Central memory CD4-positive, alpha-beta T cell (primary cell): Measurements from ENCODE around the gene DYSF.
A peak's percentile ranks its signal among the peaks of the same experiment; 100 is the strongest.

Experiments
- DNase-seq: peaks from one replicate; pipeline ENCODE4 v3.0.0; 2022

Gene DYSF

DNA sequence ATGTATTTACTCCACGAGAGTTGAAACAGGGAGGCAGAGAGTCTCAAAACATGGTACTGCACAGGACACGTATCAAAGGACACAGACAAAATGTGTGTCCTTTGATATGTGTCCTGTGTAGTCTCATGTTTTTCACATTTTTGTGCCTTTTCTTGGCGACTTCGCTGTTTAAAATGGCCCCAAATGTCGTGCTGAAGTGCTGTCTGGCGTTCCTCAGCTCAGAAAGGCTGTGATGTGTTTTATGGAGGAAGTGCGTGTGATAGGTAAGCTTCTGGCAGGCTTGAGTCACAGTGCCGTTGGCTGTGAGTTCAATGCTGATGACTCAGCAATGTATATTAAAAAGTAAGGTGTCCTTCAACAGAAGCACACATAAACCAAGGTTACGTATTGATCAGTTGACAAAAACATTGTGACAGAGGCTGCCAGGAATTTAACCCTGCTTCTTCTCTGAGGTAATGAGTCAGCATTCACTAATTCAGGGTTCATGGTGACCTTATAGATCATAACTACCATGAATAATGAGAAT, 78.2 kb downstream of the DYSF start:
- no peak for DNase-seq

DNA sequence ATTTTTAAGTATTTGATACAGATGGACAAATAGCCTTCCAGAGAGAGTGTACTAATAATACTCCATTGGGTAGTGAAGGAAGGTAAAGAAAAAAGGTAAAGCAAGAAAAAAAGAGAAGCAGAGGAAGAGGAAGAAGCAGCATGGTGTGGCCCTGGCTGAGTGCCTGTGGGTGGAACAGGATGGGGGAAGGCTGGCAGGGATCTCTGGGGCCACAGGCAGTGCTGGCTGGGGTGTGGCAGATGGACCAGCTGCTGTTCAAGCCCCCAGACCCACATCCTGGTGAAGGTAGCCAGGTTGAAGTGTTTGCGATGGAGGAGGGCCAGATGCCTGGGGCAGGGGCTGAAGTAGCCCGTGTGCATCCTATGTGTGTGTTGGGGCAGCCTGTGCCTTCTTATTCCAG, 79.0 kb downstream of the DYSF start:
- DNase-seq, result no peak

DNA sequence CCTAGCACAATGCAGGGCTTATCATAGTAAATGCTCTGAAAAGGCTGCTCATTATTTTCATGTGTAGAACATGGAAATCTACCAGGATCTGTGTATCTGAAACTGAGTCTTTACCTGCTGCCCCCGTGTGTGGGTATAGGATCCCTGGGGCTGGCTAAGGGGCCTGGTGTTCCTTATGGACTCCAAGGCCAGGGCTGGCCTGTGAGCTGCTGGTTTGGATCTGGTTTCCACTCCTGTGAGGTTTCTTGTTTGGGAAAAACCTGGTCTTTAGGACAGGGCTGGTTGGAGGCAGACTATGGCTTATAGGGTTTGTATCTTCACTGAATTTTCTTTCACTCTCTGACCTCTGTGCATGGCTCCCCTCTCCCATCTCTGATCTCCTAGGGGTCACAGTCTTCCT, 80.8 kb downstream of the DYSF start:
- DNase-seq, result no peak

DNA sequence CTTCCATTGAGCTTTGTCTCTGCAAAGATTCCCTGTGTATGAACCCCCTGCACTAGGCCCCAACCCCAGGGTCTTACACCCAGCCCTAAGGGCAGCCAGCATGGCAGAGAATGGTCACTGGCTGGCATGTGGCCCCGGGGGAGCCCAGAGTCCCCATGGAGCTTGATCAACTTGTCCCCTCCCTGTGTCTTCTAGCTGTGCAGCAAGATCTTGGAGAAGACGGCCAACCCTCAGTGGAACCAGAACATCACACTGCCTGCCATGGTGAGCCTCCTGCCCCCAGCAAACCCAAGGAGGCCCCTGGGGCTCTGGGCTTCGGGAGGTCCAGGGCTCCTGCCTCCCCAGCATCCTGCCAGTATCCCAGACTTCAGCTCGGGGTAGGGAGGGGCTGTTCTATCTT, 81.5 kb downstream of the DYSF start:
- no peak for DNase-seq

DNA sequence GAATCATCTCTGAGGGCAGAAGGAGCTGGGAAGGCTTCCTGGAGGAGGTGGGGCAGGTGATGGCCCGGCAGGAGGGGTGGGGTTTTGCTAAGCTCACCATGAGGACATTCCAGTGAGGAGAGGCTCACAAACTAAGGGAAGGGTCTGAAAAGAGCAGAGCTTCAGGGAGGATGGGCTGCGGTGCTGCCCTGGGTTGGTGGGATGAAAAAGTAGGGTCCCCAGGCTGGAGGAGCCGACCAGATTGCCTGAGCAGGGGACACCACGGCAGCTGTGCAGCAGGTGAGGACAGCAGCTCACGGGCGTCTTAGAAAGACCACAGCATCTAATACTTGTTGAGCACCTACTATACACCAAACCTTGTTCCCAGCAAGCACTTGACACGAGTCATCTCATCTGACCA, 82.2 kb downstream of the DYSF start:
- no peak for DNase-seq

DNA sequence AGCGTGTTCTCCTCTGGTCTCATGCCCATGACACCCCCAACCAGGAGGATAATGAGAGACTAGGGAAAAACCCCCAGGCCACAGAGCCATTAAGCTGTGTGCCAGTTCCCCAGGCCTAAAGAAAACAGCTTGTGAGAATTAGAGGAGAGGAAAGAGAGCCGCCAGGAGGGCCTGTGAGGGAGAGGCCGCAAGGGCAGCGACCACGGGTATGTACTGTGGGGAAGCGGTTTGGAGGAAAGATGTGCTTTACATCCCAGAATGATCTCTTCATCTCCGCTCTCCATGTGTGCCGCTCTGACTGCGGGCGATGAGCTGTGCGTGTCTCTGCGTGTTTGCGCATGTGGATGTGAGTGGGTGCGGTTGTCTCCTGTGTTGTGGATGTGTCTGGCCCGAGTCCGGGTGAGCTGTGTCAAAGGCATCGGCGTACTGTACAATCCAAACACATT, 82.9 kb downstream of the DYSF start:
- no peak for DNase-seq

DNA sequence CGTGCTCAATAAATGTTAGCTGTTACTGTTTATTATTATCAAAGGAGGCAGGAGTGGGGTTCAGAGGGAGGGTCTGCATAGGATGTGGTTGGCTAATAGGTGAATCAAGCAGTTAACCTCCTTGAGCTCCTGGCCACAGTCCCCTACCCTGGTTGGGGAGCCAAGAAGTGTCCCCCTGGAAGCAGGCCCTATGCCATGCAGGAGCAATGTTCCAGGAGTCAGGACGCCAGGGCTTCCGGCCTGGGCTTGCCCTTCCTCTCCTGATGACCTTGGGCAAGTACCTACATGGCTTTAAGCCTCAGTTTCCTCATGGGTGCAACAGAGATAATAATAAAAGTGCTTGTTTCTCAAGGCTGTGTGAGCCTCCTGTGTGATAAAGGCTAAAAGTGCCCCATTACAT, 84.9 kb downstream of the DYSF start:
- no peak for DNase-seq

DNA sequence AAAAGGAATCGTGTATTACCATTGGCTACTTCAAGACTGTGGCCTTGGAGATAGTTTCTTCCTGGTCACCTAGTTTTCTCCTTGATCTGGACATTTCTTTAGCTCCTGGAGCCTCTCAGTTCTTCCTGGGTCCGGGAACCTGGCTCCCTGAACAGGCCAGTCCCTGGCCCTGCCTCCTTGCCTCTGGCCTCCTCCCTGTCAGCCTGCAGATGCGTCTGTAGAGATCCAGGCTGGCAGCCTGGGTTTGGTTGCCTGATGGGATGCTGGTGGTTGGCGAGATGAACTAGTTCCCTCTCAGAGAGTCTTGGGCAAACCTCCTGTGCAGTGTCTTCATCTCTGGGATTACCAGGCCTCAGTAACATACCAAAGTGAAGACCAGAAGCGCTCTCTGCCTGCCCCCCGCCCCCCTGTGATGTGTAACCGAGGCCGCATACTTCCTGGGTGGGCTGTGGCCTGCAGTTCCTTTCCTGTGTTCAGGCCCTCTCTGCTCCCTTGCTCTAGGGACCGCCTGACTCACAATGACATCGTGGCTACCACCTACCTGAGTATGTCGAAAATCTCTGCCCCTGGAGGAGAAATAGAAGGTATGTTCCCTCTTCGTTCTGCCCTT, 85.4 kb downstream of the DYSF start:
- DNase-seq, result no peak

DNA sequence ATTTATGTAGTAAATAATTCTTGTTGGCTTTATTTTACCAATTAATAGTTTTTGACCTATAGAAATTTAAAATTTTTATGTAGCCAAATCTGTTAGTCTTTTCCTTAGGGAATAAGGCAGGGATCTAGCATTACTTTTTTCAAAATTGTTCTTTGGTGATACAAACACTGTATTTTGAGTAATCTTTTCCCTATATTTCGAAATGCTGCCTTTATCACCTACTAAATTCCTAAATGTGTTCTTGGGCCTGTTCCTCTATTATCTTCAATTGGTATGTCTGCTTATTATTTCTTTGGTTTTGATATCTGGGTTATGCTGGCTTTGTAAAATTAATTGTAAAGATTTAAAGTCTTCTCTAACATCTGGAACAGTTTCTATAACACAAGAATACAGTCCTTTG, 87.5 kb downstream of the DYSF start:
- no peak for DNase-seq

DNA sequence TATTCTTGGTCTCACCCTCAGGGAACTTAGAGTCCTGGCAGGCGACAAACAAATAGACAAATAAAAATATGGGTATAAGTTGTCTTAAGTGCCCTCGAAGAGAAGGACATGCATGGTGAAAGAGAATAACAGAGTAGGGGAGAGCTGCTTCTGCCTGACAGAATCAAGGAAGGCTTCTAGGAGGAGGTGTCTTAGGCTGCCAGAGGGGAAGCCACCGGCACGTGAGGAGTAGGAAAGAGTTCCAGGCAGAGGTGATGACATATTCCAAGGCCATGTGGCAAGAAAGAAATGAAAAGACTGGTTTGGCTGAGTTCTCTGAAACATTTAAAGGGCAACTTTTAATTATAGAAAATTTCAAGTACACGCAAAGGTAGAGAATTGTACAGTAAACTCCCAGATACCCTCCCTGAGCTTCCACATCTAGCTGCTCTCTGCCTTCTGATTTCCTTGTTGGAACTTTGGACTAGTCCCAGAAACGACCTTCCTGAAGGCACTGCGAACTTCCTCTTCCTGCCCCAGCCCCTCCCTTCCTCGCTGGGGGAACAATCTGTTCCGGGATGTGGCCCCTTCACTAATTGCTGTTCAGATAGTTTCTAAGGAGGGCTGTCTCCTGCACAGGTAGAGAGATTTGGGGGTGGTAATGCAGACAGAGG, 91.7 kb downstream of the DYSF start:
- DNase-seq, result no peak

DNA sequence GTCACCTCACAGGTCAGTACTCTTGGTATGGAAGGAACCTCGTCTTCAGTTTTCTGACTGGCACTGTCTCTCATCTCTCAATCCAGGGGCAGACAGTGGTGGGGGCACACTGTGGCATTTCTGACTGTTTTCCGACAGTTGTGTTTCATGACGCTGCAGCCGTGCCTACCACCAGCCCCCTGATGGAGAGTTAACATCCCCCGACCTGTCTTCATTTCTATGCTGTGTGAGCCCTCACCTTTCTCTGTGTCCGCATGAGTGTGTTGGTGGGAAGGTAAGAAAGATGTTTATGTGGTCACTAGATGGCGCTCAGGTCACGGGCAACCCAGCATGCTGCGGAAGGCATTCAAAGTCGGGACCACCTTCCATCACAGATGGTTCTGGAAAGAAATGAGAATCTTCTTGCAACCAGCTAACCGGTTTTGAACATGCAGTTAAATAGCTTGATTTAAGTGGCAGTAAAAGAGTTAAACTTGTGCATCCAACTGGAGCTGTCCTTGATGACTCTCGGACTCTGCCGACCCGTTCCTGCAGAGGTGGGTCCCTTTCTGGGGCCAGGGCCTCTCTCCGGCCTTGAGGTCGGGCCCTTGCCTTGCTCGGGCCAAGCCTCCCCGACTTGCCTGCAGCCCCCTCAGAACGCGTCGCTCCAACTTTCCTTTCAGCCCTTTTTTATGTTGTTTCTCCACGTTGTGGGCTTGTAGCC, 92.4 kb downstream of the DYSF start:
- DNase-seq, result peak; percentile 5

DNA sequence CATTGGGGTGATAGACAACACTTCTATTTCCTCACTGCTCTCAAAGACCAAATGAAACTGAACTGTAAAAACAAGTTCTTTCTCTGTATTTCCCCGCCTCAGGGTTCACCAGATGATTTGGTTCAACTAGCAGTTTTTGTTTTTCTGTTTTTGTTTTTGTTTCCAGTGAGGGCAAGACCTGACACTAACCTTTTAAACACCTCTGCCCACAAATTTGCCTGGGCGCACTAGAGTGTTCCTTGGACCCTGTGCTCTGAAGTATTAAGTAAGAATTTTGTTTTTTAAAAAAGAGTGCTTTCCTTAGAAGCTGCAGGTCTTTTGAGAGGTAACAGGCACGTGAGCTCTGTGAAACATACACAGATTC, 92.9 kb downstream of the DYSF start:
- DNase-seq, result no peak

DNA sequence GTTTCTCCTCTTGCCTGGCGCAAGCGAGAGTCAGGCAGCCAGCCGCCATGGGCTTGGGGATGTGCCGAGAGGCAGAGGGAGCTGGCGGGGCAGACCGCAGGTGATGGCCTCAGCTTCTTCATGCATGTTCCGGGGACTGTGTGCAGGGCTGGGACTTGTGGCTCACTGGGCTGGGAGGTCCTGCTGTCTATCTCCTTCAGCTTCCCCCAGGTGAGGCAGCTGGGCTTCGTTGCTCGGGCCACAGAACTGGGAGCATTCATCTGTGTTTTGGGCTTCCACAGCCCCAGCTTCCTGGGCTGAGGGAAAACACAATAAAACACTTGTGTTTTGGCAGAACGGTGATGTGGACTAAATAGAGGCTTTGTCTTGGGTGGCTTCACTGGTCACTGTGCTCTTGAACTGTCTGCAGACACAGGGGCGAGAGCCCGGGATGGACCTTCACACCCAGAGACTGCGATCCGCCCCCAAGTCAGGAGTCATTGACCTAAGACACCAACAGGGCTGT, 93.5 kb downstream of the DYSF start:
- DNase-seq, result no peak

DNA sequence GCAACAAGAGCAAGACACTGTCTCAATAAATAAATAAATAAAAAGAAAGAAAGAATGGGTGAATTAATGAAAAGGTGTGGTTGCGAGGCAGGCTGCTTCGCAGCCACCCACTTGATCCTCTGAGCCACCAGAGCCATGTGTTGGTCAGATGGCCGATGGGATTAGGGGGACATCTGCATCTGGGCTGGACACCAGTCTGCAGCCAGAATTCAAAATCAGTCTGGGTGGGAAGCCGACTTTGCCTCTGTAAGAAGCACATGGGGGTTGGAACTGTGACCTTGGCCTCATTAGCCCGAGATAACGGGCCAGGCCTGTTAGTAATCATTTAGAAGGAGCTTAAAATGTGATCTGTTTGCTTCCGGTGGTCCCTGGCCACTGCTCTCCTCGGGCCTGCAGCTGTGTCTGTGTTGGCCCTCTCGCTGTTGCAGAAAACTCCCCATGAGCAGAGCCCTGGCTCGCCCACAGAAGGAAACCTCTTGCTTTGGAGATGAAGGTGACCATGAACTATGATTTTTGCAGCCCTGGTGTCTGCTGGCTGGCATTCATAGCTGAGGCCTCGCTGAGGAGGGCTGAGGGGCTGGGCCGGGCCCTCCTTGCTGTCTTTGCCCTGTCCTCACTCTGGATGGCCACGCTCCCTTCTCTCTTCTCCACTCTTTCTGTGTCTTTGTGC, 94.4 kb downstream of the DYSF start:
- DNase-seq, result no peak

DNA sequence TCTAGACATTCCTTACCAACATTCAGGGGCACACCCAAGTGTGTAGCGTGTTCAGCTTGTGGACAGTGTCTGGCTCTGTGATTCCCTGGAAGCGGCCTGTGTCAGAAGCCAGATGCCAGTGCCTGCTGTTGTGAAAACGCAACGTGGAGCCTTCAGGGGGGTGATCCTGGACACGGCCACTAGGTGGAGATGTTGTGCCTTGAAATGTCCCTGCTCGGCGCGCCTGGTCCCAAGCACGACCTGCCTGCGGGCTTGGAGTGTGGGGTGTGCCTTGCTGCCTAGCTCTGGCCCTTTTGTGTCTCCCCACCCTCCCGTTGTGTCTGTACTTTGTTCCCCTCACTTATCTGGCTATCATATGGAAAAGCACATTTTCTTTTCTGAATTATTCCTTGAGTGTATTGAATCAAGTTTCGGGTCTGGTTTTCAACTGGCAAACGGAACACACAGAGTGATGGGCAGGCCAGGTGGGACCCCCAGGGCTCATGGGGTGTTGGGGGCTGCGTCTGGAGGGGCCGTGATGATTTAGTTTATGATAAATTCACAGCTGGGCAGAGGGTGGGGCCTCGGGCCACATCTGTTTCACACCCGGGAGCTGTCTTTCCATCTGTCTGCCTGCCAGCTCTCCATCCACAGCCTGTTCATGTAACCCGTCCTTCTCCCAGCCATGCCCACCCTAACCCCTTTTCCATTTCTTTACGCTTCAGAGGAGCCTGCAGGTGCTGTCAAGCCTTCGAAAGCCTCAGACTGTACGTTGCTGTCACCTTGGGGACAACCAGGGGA, 95.5 kb downstream of the DYSF start:
- DNase-seq, result peak; percentile 36

DNA sequence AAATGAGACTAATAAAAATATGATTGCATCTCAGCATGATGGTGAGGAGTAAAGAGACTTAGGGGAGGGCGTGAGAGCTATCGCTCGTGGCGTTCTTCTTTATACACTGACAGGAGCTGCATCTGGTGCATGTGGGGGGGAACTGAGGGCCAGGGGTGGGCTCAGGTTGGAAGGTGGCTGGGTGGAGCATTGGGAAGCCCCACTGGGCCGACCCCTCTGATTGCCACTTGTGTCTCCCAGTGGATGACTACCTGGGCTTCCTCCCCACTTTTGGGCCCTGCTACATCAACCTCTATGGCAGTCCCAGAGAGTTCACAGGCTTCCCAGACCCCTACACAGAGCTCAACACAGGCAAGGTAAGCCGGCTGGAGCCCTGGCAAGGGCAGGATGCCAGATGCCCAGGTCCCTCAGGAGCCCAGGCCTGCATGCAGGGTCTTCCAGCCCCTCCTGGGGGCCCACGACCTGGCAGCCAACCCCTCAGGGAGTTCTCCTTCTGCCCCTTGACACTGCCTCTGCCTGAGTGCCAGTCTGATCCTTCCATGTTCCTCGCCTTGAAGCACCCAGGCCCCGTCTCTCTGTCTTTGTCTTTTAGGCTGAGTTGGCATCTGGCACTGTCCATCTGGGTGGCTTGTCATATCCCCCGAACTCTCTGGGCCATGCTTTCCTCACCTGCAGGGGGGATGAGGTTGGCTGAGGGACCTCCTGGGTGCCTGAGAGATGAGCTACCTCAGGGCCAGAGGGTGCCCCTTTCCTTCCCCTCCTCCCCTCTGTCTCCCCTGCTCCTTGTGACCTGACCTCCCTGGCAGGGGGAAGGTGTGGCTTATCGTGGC, 97.7 kb downstream of the DYSF start:
- DNase-seq, result no peak

DNA sequence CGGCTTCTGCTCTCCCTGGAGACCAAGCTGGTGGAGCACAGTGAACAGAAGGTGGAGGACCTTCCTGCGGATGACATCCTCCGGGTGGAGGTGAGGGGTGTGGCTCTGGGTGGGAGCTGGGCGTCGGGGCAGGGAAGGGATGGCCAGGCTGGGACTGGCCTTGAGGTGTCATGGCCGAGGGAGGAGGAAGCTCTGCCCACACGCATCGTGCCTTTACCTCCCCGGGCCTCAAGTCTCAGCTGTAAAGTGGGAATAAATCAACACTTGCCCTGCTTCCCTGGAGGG, 98.2 kb downstream of the DYSF start:
- DNase-seq, result no peak

DNA sequence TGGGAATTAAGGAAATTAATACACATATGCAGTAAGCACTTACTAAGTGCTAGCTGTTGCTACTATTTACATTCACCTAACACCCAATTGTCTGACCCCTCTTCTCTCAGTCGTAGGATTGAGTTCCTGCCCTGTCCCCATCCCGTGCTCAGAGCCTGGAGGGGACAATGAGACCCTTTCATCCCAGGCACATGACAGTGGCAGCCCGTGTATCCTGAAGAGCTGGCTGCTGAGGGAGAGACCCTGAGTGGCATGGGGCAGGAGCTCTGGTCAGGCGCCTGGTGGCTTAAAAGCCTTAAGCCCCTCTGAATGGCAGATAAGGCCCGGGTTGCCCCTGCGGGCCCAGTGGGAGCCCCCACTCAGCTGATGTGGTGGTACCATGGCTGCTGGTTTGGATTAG, 99.0 kb downstream of the DYSF start:
- no peak for DNase-seq

DNA sequence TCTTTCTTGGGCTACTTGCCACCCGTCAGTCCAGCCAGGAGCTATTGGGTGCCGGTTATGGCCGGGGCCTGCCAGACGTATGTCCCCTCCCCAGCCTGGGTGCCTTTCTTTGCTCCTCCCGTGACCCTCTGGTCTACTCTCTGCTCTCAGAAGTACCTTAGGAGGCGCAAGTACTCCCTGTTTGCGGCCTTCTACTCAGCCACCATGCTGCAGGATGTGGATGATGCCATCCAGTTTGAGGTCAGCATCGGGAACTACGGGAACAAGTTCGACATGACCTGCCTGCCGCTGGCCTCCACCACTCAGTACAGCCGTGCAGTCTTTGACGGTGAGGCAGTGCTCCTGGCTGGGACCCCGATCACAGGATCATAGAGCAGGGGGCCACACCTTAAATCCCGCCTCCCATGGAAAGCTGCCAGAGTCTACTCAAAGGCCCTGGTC, 99.5 kb downstream of the DYSF start:
- no peak for DNase-seq

DNA sequence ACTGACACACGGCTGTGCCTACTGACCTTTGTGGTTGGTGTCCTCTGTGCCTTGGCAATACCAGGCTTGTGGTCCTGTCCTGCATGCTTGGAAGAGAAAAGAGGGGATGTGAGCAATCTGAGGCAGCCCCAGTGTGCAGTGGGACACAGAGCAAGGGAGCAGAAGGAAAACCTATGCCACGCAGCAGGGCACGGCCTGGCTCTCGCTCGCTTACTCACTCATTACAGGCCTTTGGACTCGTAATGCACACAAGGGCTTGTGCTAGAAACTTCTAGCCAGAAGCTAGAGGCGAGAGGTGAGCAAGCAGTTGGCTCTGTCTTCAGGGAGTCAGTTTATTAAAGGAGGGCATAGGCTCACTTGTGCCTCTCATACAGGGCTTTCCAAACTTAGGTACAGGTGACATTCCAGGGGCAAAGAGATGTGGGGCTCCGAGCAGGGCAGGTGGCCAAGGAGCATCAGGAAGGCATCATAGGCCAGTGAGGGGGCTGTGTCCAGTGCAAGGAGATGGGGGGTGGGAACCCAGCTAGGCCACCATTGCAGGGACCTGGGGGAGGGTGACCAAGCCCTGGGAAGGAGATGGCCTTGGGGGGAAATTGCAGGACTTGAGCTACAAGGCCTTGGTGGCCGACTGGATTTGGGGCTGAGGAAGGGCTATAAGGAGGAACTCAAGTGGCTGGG, 100.8 kb downstream of the DYSF start:
- no peak for DNase-seq

DNA sequence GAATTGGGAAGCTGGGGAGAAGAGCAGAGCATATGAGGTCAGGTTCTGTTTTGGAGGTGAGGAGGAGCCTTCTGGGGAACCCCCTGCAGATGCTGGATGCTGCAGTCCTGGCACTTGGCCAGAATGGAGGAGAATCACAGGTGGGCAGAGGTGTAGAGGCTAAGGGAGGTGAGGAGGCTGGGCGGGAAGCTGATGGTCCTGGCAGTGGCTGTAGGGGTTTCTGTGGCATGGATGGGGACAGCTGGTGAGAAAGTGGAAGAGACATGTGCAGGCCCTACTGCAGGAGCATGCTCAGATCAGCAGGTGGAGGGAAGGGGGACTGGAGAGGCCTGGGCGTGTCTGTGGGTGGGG, 101.3 kb downstream of the DYSF start:
- no peak for DNase-seq
